AG04450 (cell line): ENCODE data around the gene MAX. TPM values are rescaled to one million over a fixed set of nuclear protein-coding genes. Genes with fewer than 3 reads are reported as not detected.

Source experiments
- CTCF ChIA-PET: fragments of 300-600, 350-600 bp; formaldehyde crosslinking; extraction: SDS; loops from one replicate; lab custom pipeline; 2022; ENCODE audit warnings: antibody characterized with exemption, inconsistent platforms; lab: Charles Lee
- POLR2A ChIA-PET: fragments of 350-600 bp; formaldehyde crosslinking; extraction: SDS; loops from one replicate; lab custom pipeline; 2021; ENCODE audit warnings: antibody characterized with exemption, inconsistent platforms; lab: Yijun Ruan, JAX
- DNase-seq: peaks from one replicate; pipeline ENCODE4 v3.0.0-alpha.2; 2011; ENCODE audit warnings: low read depth, low spot score
- H3K27ac ChIP-seq: one replicate; pipeline ENCODE4 v1.5.1; 2012; ENCODE audit warnings: low read depth, low read length, control low read depth
- H3K27me3 ChIP-seq: one replicate; pipeline ENCODE4 v1.6.0; 2012; ENCODE audit warnings: low read length; ENCODE audit not compliant: control insufficient read depth, insufficient read depth
- H3K4me3 ChIP-seq: 2 replicates; pipeline ENCODE4 v1.5.1; 2011; ENCODE audit warnings: mild to moderate bottlenecking, low read depth, low read length, control low read depth
- H3K9me3 ChIP-seq: 2 replicates; pipeline ENCODE4 v1.5.1; 2012; ENCODE audit warnings: low read length; ENCODE audit not compliant: control insufficient read depth, insufficient read depth
- polyA plus RNA-seq: library from polyadenylated mRNA; depleted of rRNA; stranded (reverse); fragments of >200 nt; gene quantifications from 2 replicates; pipeline ENCODE4 v1.2.3, GENCODE V29; 2011
- TF ChIP-seq, protein P1 (sequence below): IDR thresholded peaks from 2 replicates; pipeline ENCODE4 v1.5.1; 2011; ENCODE audit warnings: low read depth, low read length, control low read depth, inconsistent platforms

The MAX gene
- polyA plus RNA-seq, 1 experiment = 62.0 TPM

DNA sequence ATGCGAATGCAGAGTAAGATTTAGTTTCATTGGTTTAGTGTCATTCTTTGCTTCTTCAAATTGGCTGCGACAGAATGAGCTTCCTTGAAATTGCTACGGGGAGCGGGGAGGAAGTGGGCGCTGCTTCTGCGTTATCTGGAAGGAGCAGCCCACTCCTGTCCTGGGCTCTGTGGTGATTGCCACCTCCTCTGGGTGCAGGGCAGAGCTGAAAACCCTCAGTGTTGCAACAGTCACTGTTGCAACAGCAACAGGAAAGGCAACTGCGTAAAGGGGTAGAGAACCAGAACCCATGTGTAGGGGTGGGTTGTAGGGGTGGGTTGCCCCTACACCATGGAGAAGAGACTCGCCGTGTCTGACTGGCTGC, 57.7 kb downstream of the MAX start:
- ChIA-PET POLR2A (no interaction called here), CTCF (no interaction called here)
- no peaks in the 10 kb centered on the region for H3K9me3 ChIP-seq
- TF ChIP-seq, protein P1, sequence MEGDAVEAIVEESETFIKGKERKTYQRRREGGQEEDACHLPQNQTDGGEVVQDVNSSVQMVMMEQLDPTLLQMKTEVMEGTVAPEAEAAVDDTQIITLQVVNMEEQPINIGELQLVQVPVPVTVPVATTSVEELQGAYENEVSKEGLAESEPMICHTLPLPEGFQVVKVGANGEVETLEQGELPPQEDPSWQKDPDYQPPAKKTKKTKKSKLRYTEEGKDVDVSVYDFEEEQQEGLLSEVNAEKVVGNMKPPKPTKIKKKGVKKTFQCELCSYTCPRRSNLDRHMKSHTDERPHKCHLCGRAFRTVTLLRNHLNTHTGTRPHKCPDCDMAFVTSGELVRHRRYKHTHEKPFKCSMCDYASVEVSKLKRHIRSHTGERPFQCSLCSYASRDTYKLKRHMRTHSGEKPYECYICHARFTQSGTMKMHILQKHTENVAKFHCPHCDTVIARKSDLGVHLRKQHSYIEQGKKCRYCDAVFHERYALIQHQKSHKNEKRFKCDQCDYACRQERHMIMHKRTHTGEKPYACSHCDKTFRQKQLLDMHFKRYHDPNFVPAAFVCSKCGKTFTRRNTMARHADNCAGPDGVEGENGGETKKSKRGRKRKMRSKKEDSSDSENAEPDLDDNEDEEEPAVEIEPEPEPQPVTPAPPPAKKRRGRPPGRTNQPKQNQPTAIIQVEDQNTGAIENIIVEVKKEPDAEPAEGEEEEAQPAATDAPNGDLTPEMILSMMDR = no peak
- H3K27me3 ChIP-seq = no peaks in the 10 kb centered on the region
- H3K4me3 ChIP-seq = no peak overlapping the region
- H3K27ac ChIP-seq = no peak overlapping the region
- DNase-seq = no peak

DNA sequence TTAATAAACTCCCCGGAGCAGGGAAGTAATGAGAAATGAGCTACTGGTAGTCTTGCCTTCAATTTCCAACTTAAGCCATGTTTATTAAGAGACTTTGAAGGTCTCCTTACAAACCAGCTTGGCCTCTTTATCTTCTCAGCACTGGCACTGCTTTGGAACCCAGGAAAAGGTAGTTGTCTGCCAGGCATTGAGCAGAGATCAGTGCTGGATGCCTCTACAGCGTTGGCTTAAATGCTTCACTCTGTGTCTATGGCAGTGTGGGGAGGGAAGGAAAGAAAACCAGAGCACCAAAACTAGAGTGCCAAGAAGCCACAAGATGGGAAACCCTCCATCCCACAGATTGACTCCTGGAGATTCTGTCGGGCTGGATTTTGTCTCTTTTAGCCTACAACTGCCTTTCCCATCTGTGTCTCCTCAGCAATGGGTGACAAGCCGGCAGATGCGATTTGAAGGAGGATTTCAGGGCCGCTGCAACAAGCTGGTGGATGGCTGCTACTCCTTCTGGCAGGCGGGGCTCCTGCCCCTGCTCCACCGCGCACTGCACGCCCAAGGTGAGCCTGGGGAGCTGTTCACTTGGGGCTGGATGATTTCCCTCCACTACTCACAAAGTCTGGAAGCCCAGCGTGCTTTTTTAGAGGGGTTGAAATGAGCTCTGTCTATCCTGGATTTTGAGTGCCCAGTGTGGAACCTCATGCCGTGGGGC, 58.3 kb downstream of the MAX start:
- Histone ChIP-seq H3K27ac (no peak overlapping the region), H3K4me3 (no peak overlapping the region), H3K9me3 (no peaks in the 10 kb centered on the region), H3K27me3 (no peaks in the 10 kb centered on the region)
- TF ChIP-seq, protein P1 = no peak
- ChIA-PET CTCF (no interaction called here), POLR2A (no interaction called here)
- no peak for DNase-seq

DNA sequence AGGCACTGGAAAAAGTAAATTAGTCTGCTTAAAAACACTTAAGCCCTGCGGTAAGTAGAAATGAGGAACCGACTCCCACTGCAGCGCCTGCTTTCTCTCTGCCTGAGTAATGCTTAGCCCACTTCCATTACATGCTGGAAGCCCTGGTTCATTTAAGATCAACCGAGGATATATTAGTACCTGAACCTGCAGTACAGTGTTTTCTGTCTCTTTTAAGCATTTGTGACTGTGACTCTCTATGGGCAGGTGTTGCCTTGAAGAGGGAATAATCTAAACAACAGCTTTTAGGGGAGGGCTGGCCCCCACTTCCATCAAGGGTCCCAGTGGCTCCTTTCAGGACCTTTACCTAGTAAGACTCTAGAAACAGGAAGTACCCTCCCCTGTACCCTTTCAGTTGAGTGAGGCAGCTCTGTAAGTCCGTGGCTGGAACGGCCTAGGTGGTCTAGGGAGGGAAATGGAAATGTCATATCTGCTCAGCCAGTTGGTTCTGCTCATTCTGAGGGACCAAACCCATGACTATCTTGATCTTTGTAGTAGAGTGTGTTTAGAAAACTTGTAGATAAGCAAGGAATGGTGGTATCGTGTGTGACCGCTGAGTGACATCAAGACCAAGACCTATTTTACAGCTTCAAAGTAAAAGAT, 59.5 kb downstream of the MAX start:
- POLR2A ChIA-PET = no interaction called here

DNA sequence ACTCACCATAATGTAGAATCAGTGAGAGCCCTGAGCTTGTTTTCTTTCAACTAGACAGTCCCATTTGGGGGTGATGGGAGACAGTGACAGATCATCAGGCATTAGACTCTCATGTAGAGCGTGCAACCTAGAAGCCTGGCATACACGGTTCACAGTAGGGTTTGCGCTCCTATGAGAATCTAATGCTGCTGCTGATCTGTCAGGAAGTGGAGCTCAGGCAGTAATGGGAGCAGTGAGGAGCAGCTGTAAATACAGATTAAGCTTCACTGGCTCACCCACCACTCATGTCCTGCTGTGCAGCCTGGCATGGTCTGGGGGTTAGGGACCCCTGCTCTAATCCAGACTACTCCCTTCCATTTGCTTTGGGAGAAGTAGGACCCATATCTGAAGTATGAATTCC, 60.0 kb downstream of the MAX start:
- TF ChIP-seq, protein P1 = no peak
- Histone ChIP-seq H3K27ac (no peak overlapping the region), H3K4me3 (no peak overlapping the region), H3K9me3 (no peaks in the 10 kb centered on the region), H3K27me3 (no peaks in the 10 kb centered on the region)
- DNase-seq = no peak
- ChIA-PET POLR2A (no interaction called here), CTCF (no interaction called here)

More for the DNA sequence above, 59.5 kb downstream of the MAX start:
- no peak for DNase-seq
- CTCF ChIA-PET = no interaction called here
- no peaks in the 10 kb centered on the region for H3K9me3 ChIP-seq
- no peaks in the 10 kb centered on the region for H3K27me3 ChIP-seq
- no peak overlapping the region for H3K27ac ChIP-seq
- TF ChIP-seq, protein P1 = no peak
- H3K4me3 ChIP-seq = no peak overlapping the region

DNA sequence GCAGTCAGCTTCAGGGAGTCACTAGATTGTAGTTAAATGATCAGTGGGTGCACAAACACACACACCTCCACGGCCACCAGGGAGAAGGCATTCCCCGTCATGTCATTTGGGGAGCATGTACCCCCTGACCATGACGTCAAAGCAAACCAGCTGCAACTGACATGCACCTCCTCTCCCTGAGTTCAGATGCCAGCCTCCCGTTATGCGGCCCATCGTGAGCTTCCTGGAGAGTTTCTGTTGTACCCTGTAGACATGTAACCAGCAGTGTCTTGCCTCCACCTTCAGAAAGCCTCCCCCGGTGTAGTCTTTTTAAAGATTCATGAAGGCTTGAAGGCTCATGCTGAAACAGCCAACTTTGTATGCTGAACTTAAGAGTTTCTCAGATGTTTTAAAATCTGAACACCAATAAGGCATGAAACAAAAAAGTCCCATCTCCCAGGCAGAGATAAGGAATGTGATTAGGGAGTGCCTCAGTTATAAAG, 60.8 kb downstream of the MAX start:
- no peak overlapping the region for H3K4me3 ChIP-seq
- POLR2A ChIA-PET = no interaction called here
- no peaks in the 10 kb centered on the region for H3K9me3 ChIP-seq
- no peak for DNase-seq
- no peaks in the 10 kb centered on the region for H3K27me3 ChIP-seq
- CTCF ChIA-PET = interaction anchor here (0.9 kb wide), 1 partner anchor 22 kb away, joined by 3 read pairs; no protein-coding TSS in a partner anchor
- H3K27ac ChIP-seq = no peak overlapping the region
- TF ChIP-seq, protein P1 = no peak
